HepG2 (cell line): ENCODE results near the gene RTN4RL2. TPM values are rescaled to one million over a fixed set of nuclear protein-coding genes. Genes with fewer than 3 reads are reported as not detected.

Experiments
- ATAC-seq: fragments of 200-7000 bp; cut with Tn5 transposase; 3 replicates; pipeline ENCODE4 v1.9.1; 2020; ENCODE audit warnings: mild to moderate bottlenecking, moderate library complexity
- BruUV-seq: library from RNA; stranded (reverse); fragments of 400-500 nt; replicated peaks from 2 replicates; lab custom pipeline; 2021; lab: Mats Ljungman, UMichigan
- CTCF ChIA-PET: fragments of 300-600 bp; formaldehyde crosslinking; extraction: SDS; loops from one replicate; lab custom pipeline; 2021; ENCODE audit warnings: low total read pairs, inconsistent platforms, low intra/inter-chr PET ratio; lab: Yijun Ruan, JAX
- POLR2A ChIA-PET: fragments of 350-600 bp; sonication (Branson Sonifier 250); formaldehyde crosslinking; loops from one replicate; lab custom pipeline; 2020; ENCODE audit warnings: antibody characterized with exemption, inconsistent platforms; lab: Yijun Ruan, JAX
- DNase-seq: peaks from one replicate; pipeline ENCODE4 v3.0.0-alpha.2; 2015; ENCODE audit warnings: low spot score
- FAIRE-seq: peaks from 3 replicates; lab custom pipeline; 2011; peaks lifted over from hg19 to GRCh38; lab: Jason Lieb, UNC
- H2AFZ ChIP-seq: one replicate; pipeline ENCODE4 v1.6.1; 2011; ENCODE audit warnings: low read length, inconsistent platforms
- H3K27ac ChIP-seq: fragments of 300-600 bp; 3 replicates; pipeline ENCODE4 v1.8.0; 2011; ENCODE audit warnings: mixed run types, mild to moderate bottlenecking, mixed read lengths, low read length, inconsistent platforms; ENCODE audit not compliant: insufficient read depth; ENCODE audit errors: extremely low read length
- H3K27me3 ChIP-seq, 2 experiments: fragments of 200-600 bp in 1 of 2; 2 replicates in 1 of 2; 3 replicates in 1 of 2; pipeline versions ENCODE4 v1.6.0 to v1.8.0; 2011; ENCODE audit warnings: low read length in 2 of 2, mild to moderate bottlenecking in 2 of 2, moderate library complexity in 2 of 2, inconsistent platforms in 1 of 2; ENCODE audit not compliant: insufficient read depth in 2 of 2, control insufficient read depth in 1 of 2
- H3K36me3 ChIP-seq, 2 experiments: fragments of 200-600 bp in 1 of 2; replicated peaks in 1 of 2; 2 replicates in 1 of 2; 3 replicates in 1 of 2; pipeline versions ENCODE4 v1.5.1 to v1.8.0; 2011; ENCODE audit warnings: low read length in 2 of 2, inconsistent platforms in 1 of 2; ENCODE audit not compliant: insufficient read depth in 2 of 2, control insufficient read depth in 1 of 2
- H3K4me1 ChIP-seq: 2 replicates; pipeline ENCODE4 v1.5.1; 2012; ENCODE audit warnings: low read length, inconsistent platforms; ENCODE audit not compliant: insufficient read depth
- H3K4me2 ChIP-seq: 2 replicates; pipeline ENCODE4 v1.6.0; 2011; ENCODE audit warnings: low read depth, low read length, inconsistent platforms
- H3K4me3 ChIP-seq, 3 experiments: fragments of 200-600 bp in 1 of 3; sonication (generic), shearing (Covaris generic) in 1 of 3; replicated peaks in 1 of 3; 2 replicates each; pipeline ENCODE4 v1.5.1; 2011 to 2016; ENCODE audit warnings: low read length in 3 of 3, inconsistent platforms in 2 of 3, low read depth in 2 of 3, mild to moderate bottlenecking in 2 of 3, control low read depth in 1 of 3, mixed read lengths in 1 of 3; ENCODE audit not compliant: insufficient read depth in 1 of 3
- H3K79me2 ChIP-seq: one replicate; pipeline ENCODE4 v1.6.1; 2011; ENCODE audit warnings: low read length, inconsistent platforms; ENCODE audit not compliant: insufficient read depth
- H3K9ac ChIP-seq: 2 replicates; pipeline ENCODE4 v1.6.0; 2011; ENCODE audit warnings: mild to moderate bottlenecking, low read depth, low read length, inconsistent platforms; ENCODE audit not compliant: insufficient read depth
- H3K9me3 ChIP-seq: 2 replicates; pipeline ENCODE4 v1.5.1; 2012; ENCODE audit warnings: mild to moderate bottlenecking, low read length
- H4K20me1 ChIP-seq: 2 replicates; pipeline ENCODE4 v1.6.0; 2011; ENCODE audit warnings: inconsistent platforms, mild to moderate bottlenecking, low read length, moderate library complexity; ENCODE audit not compliant: insufficient read depth
- FOSL2 ChIP-seq: sonication (generic); formaldehyde crosslinking; IDR thresholded peaks from 2 replicates; pipeline ENCODE4 v1.4.0; 2020; ENCODE audit warnings: missing genetic modification reagents
- HOXA5 ChIP-seq: sonication (generic); formaldehyde crosslinking; IDR thresholded peaks from 2 replicates; pipeline ENCODE4 v1.4.0; 2020; ENCODE audit warnings: missing genetic modification reagents
- KAT8 ChIP-seq: IDR thresholded peaks from 2 replicates; pipeline ENCODE4 v1.6.1; 2016; ENCODE audit warnings: missing genetic modification reagents, missing compliant biosample characterization
- MAFF ChIP-seq: IDR thresholded peaks from 2 replicates; pipeline ENCODE4 v1.6.1; 2011; ENCODE audit warnings: low read depth, low read length, improper control_type of control experiment
- PAXIP1 ChIP-seq: sonication (generic); formaldehyde crosslinking; conservative IDR thresholded peaks from 2 replicates; pipeline ENCODE4 v1.4.0; 2020; ENCODE audit warnings: mild to moderate bottlenecking, missing genetic modification reagents, moderate library complexity
- RNF2 ChIP-seq: fragments of 450-650 bp; conservative IDR thresholded peaks from 2 replicates; pipeline ENCODE4 v1.6.1; 2016; ENCODE audit warnings: low read depth
- SAFB2 ChIP-seq: sonication (generic); formaldehyde crosslinking; IDR thresholded peaks from 2 replicates; pipeline ENCODE4 v1.5.1; 2020; ENCODE audit warnings: missing genetic modification reagents, low read depth, mild to moderate bottlenecking, borderline replicate concordance
- SOX13 ChIP-seq, 3 experiments: fragments of 450-650 bp in 1 of 3; sonication (generic) in 1 of 3; formaldehyde crosslinking in 1 of 3; IDR thresholded peaks in 2 of 3; conservative IDR thresholded peaks in 1 of 3; 2 replicates each; pipeline versions ENCODE4 v1.5.0 to v1.6.1; 2016 to 2020; ENCODE audit warnings: antibody characterized with exemption in 1 of 3, mild to moderate bottlenecking in 1 of 3, missing compliant biosample characterization in 1 of 3, missing genetic modification reagents in 1 of 3, moderate library complexity in 1 of 3
- ZBTB40 ChIP-seq, 2 experiments: fragments of 450-650 bp in 1 of 2; sonication (generic) in 1 of 2; formaldehyde crosslinking in 1 of 2; IDR thresholded peaks; 2 replicates each; pipeline versions ENCODE4 v1.6.1 to v1.8.0; 2016 to 2022; ENCODE audit warnings: antibody characterized with exemption in 1 of 2, mild to moderate bottlenecking in 1 of 2, missing genetic modification reagents in 1 of 2
- ZC3H13 ChIP-seq: sonication (generic); formaldehyde crosslinking; IDR thresholded peaks from 2 replicates; pipeline ENCODE4 v1.8.1; 2023; ENCODE audit warnings: mild to moderate bottlenecking, missing genetic modification reagents, moderate library complexity
- ZFP36L2 ChIP-seq: sonication (generic); formaldehyde crosslinking; IDR thresholded peaks from 2 replicates; pipeline ENCODE4 v1.4.0; 2020; ENCODE audit warnings: missing genetic modification reagents
- ZNF549 ChIP-seq: sonication (generic); formaldehyde crosslinking; IDR thresholded peaks from 2 replicates; pipeline ENCODE4 v1.5.0; 2020; ENCODE audit warnings: missing genetic modification reagents
- WGBS: methylation state at CpG from one replicate; pipeline ENCODE4 v1.1.6; 2017; ENCODE audit warnings: low lambda C conversion rate; 5-methylcytosine and 5-hydroxymethylcytosine counted together
- in situ Hi-C: cut with HindIII; loops from 2 replicates; pipeline ENCODE4 v1.10.0; 2017; ENCODE audit warnings: low pct_unique_long_range_greater_than_20kb; ENCODE audit not compliant: extremely low pct_ligation_motif_present
- intact Hi-C: fragments of 100-400 bp; cut with micrococcal nuclease; formaldehyde crosslinking; loops from one replicate; pipeline ENCODE4 v1.10.0; 2022; ENCODE audit not compliant: unreplicated experiment
- polyA plus RNA-seq, 8 experiments: library from polyadenylated mRNA; depleted of rRNA in 3 of 8; stranded (reverse) in 7 of 8; unstranded in 1 of 8; fragments of >200 nt; fragmentation: Illumina TruSeq in 4 of 8; extraction: Trizol in 4 of 8; gene quantifications; 2 replicates each; pipeline versions ENCODE4 v1.2.1 to v1.2.3, GENCODE V29; 2011 to 2016; ENCODE audit warnings: low read depth in 4 of 8, missing spikeins in 1 of 8, mixed read lengths in 1 of 8; ENCODE audit not compliant: insufficient read depth in 1 of 8
- total RNA-seq, 5 experiments: library from RNA; depleted of rRNA; stranded (reverse); fragments of >200 nt; fragmentation: Illumina TruSeq; extraction: Trizol; gene quantifications; 2 replicates each; pipeline ENCODE4 v1.2.3, GENCODE V29; 2016; ENCODE audit warnings: low read depth in 1 of 5

RTN4RL2 gene
- total and polyA plus RNA-seq, 2 of the 13 experiments (the other 11 are each of a cell fraction or from before 2014, with no cell fraction given) = 1.3 to 4.3 TPM

GRCh38 chr11:57516061-57516443 is 55.7 kb downstream of the RTN4RL2 start:
- peaks cover 42% of the 10 kb centered on the region for H3K79me2 ChIP-seq
- DNase-seq (no peak), FAIRE-seq (no peak), ATAC-seq (no peak)
- H3K4me1 ChIP-seq = peaks cover 60% of the 10 kb centered on the region
- CTCF ChIA-PET = no interaction called here
- peak overlapping the region; percentile 76 to 95 (median 86) for H3K4me3 ChIP-seq
- peaks cover 0 to 13% of the 10 kb centered on the region in 2 experiments; a peak in 1 of 5 replicates for H3K36me3 ChIP-seq
- in situ Hi-C loops = no loop called here
- H2AFZ ChIP-seq = no peak overlapping the region
- H3K9ac ChIP-seq = peak overlapping the region; percentile 85
- TSS peak; percentile 94 for BruUV-seq
- no peaks in the 10 kb centered on the region for H4K20me1 ChIP-seq
- POLR2A ChIA-PET = interaction anchor here (0.7 to 6.9 kb wide), 15 partner anchors 8 to 124 kb away, joined by 3 to 111 read pairs (median 4); partner anchors contain the start of genes RTN4RL2 and TIMM10
- H3K27ac ChIP-seq = peak overlapping the region; percentile 82
- H3K27me3 ChIP-seq = no peaks in the 10 kb centered on the region
- peak overlapping the region; percentile 96 for H3K4me2 ChIP-seq
- 5% methylated on average over 5 of the region's 5 CpGs for WGBS
- H3K9me3 ChIP-seq = no peaks in the 10 kb centered on the region
- intact Hi-C loops = no loop called here
- peak; percentile 1; the same call in 1 of the 2 replicates for TF ChIP-seq PAXIP1 (CRISPR knock-in tag)
- TF ChIP-seq ZFP36L2 (CRISPR knock-in tag) = no peak
- TF ChIP-seq ZC3H13 (CRISPR knock-in tag) = no peak
- no peak for TF ChIP-seq SOX13 (IDR thresholded peaks at IDR 0.05)
- no peak for TF ChIP-seq SOX13 (CRISPR knock-in tag; conservative IDR thresholded peaks at IDR 0.05 in 1 of 2, IDR thresholded peaks at IDR 0.05 in 1 of 2)
- TF ChIP-seq RNF2 = no peak
- no peak for TF ChIP-seq ZBTB40 (IDR thresholded peaks at IDR 0.05)
- TF ChIP-seq ZBTB40 (CRISPR knock-in tag; IDR thresholded peaks at IDR 0.05) = no peak
- TF ChIP-seq ZNF549 (CRISPR knock-in tag) = no peak
- TF ChIP-seq FOSL2 (CRISPR knock-in tag) = no peak
- peak; percentile 64 for TF ChIP-seq MAFF
- TF ChIP-seq HOXA5 = 0 out of 2 replicates have a peak, but pooled peaks have one; percentile 1
- no peak for TF ChIP-seq KAT8 (CRISPR knock-in tag)
- TF ChIP-seq SAFB2 (CRISPR knock-in tag) = no peak
